Thyroid gland (tissue), 4 donors: Measurements from ENCODE around the gene ALDOC.

Experiments used
- CTCF ChIP-seq, 6 experiments: fragments of 200-600 bp in 3 of 6; fragments of 450-650 bp in 3 of 6; sonication (generic) in 3 of 6; IDR thresholded peaks; one replicate each; pipeline ENCODE4 v1.5.1; 2016 to 2019; ENCODE audit warnings: antibody characterized with exemption in 6 of 6, mild to moderate bottlenecking in 2 of 6, inconsistent platforms in 1 of 6, moderate library complexity in 1 of 6
- POLR2A ChIP-seq, 2 donors: fragments of 450-650 bp; IDR thresholded peaks; one replicate each; pipeline ENCODE4 v1.6.1; 2017; ENCODE audit warnings: antibody characterized with exemption in 2 of 2, mild to moderate bottlenecking in 2 of 2, moderate library complexity in 1 of 2

GRCh38 chr17:28576758-28577465 lies at the start of gene ALDOC:
- TF ChIP-seq POLR2A (IDR thresholded peaks at IDR 0.05) (peak in 1 of 2 donors; percentile 71), CTCF (IDR thresholded peaks at IDR 0.05) (no peak)
